ENCODE measurements around the gene SLC26A6. TPM values are rescaled to one million over a fixed set of nuclear protein-coding genes. Genes with fewer than 3 reads are reported as not detected.
A peak's percentile ranks its signal among the peaks of the same experiment; 100 is the strongest.

SLC26A6 gene
- total and polyA plus RNA-seq, 10 of the 15 experiments (the other 5 are each of a cell fraction or from before 2014, with no cell fraction given): 2.1 to 24.9 (median 13.3) TPM

DNA sequence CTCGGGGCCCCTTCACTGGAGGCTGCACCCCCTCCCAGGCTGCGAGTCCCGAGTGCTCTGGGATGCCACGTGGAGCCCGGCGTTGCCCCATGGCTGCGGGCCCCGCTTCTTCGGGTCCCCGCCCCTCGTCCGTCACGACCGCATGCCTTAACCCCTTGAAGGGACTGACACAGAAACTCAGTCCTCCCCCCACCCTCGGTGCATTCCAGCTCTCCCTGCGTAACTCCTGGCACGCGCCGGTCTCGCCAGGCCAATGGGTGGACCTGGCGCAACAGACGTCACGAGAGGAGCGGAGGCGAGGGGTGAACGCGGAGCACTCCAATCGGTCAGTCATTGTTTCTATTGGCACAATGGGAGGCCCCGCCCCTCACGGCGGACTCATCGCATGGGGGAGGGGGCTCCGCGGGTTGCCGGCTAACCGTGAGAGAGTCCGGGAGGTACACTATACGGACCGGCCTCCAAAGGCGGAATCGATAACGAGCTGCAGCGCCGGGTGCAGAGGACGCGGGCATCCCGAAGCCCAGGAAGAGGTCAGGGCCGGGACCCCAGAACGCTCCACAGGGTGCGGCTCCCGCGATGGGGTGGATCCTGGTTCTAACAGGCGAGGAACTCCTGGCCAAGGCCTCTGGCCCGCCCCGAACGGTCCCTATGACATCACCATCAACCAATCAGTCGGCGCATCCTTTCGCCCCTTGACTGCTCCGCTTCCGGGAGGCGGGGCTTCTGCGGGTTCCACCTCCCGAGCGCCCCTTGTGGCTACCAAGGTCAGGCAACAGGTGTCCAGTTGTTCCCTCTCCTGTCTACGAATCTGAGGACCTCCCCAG lies 28.4 kb upstream of the SLC26A6 start (continued):
- TF ChIP-seq, protein P1, sequence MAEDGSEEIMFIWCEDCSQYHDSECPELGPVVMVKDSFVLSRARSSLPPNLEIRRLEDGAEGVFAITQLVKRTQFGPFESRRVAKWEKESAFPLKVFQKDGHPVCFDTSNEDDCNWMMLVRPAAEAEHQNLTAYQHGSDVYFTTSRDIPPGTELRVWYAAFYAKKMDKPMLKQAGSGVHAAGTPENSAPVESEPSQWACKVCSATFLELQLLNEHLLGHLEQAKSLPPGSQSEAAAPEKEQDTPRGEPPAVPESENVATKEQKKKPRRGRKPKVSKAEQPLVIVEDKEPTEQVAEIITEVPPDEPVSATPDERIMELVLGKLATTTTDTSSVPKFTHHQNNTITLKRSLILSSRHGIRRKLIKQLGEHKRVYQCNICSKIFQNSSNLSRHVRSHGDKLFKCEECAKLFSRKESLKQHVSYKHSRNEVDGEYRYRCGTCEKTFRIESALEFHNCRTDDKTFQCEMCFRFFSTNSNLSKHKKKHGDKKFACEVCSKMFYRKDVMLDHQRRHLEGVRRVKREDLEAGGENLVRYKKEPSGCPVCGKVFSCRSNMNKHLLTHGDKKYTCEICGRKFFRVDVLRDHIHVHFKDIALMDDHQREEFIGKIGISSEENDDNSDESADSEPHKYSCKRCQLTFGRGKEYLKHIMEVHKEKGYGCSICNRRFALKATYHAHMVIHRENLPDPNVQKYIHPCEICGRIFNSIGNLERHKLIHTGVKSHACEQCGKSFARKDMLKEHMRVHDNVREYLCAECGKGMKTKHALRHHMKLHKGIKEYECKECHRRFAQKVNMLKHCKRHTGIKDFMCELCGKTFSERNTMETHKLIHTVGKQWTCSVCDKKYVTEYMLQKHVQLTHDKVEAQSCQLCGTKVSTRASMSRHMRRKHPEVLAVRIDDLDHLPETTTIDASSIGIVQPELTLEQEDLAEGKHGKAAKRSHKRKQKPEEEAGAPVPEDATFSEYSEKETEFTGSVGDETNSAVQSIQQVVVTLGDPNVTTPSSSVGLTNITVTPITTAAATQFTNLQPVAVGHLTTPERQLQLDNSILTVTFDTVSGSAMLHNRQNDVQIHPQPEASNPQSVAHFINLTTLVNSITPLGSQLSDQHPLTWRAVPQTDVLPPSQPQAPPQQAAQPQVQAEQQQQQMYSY (CRISPR knock-in tag; IDR thresholded peaks at IDR 0.05): no peak
- TF ChIP-seq NBN (IDR thresholded peaks at IDR 0.05): peak; percentile 90
- TF ChIP-seq, protein P2, sequence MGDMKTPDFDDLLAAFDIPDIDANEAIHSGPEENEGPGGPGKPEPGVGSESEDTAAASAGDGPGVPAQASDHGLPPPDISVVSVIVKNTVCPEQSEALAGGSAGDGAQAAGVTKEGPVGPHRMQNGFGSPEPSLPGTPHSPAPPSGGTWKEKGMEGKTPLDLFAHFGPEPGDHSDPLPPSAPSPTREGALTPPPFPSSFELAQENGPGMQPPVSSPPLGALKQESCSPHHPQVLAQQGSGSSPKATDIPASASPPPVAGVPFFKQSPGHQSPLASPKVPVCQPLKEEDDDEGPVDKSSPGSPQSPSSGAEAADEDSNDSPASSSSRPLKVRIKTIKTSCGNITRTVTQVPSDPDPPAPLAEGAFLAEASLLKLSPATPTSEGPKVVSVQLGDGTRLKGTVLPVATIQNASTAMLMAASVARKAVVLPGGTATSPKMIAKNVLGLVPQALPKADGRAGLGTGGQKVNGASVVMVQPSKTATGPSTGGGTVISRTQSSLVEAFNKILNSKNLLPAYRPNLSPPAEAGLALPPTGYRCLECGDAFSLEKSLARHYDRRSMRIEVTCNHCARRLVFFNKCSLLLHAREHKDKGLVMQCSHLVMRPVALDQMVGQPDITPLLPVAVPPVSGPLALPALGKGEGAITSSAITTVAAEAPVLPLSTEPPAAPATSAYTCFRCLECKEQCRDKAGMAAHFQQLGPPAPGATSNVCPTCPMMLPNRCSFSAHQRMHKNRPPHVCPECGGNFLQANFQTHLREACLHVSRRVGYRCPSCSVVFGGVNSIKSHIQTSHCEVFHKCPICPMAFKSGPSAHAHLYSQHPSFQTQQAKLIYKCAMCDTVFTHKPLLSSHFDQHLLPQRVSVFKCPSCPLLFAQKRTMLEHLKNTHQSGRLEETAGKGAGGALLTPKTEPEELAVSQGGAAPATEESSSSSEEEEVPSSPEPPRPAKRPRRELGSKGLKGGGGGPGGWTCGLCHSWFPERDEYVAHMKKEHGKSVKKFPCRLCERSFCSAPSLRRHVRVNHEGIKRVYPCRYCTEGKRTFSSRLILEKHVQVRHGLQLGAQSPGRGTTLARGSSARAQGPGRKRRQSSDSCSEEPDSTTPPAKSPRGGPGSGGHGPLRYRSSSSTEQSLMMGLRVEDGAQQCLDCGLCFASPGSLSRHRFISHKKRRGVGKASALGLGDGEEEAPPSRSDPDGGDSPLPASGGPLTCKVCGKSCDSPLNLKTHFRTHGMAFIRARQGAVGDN (IDR thresholded peaks at IDR 0.05): peak; percentile 31; the same call in 1 of the 2 replicates
- peak; percentile 74 for TF ChIP-seq KLF5 (IDR thresholded peaks at IDR 0.05; ENCODE audit: partially characterized antibody)
- TF ChIP-seq, protein P3, sequence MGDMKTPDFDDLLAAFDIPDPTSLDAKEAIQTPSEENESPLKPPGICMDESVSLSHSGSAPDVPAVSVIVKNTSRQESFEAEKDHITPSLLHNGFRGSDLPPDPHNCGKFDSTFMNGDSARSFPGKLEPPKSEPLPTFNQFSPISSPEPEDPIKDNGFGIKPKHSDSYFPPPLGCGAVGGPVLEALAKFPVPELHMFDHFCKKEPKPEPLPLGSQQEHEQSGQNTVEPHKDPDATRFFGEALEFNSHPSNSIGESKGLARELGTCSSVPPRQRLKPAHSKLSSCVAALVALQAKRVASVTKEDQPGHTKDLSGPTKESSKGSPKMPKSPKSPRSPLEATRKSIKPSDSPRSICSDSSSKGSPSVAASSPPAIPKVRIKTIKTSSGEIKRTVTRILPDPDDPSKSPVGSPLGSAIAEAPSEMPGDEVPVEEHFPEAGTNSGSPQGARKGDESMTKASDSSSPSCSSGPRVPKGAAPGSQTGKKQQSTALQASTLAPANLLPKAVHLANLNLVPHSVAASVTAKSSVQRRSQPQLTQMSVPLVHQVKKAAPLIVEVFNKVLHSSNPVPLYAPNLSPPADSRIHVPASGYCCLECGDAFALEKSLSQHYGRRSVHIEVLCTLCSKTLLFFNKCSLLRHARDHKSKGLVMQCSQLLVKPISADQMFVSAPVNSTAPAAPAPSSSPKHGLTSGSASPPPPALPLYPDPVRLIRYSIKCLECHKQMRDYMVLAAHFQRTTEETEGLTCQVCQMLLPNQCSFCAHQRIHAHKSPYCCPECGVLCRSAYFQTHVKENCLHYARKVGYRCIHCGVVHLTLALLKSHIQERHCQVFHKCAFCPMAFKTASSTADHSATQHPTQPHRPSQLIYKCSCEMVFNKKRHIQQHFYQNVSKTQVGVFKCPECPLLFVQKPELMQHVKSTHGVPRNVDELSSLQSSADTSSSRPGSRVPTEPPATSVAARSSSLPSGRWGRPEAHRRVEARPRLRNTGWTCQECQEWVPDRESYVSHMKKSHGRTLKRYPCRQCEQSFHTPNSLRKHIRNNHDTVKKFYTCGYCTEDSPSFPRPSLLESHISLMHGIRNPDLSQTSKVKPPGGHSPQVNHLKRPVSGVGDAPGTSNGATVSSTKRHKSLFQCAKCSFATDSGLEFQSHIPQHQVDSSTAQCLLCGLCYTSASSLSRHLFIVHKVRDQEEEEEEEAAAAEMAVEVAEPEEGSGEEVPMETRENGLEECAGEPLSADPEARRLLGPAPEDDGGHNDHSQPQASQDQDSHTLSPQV (IDR thresholded peaks at IDR 0.05): no peak
- TF ChIP-seq TCF12 (IDR thresholded peaks at IDR 0.05; ENCODE audit: low read depth, low read length): peak; percentile 83
- TF ChIP-seq DPF2 (IDR thresholded peaks at IDR 0.05): peak; percentile 64
- peak; percentile 81 for TF ChIP-seq SP1 (IDR thresholded peaks at IDR 0.05; ENCODE audit: low read depth, low read length)
- TF ChIP-seq, protein P4, sequence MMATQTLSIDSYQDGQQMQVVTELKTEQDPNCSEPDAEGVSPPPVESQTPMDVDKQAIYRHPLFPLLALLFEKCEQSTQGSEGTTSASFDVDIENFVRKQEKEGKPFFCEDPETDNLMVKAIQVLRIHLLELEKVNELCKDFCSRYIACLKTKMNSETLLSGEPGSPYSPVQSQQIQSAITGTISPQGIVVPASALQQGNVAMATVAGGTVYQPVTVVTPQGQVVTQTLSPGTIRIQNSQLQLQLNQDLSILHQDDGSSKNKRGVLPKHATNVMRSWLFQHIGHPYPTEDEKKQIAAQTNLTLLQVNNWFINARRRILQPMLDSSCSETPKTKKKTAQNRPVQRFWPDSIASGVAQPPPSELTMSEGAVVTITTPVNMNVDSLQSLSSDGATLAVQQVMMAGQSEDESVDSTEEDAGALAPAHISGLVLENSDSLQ (IDR thresholded peaks at IDR 0.05): peak; percentile 51; the same call in 1 of the 2 replicates
- TF ChIP-seq, protein P5, sequence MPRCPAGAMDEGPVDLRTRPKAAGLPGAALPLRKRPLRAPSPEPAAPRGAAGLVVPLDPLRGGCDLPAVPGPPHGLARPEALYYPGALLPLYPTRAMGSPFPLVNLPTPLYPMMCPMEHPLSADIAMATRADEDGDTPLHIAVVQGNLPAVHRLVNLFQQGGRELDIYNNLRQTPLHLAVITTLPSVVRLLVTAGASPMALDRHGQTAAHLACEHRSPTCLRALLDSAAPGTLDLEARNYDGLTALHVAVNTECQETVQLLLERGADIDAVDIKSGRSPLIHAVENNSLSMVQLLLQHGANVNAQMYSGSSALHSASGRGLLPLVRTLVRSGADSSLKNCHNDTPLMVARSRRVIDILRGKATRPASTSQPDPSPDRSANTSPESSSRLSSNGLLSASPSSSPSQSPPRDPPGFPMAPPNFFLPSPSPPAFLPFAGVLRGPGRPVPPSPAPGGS (IDR thresholded peaks at IDR 0.05; ENCODE audit: borderline replicate concordance, insufficient read depth, low read depth, low read length, poor library complexity, severe bottlenecking): peak; percentile 35
- TF ChIP-seq BRCA1 (IDR thresholded peaks at IDR 0.05; ENCODE audit: low read depth, low read length): 0 out of 2 replicates have a peak, but pooled peaks have one; percentile 37
- no peak for TF ChIP-seq CBX3 (IDR thresholded peaks at IDR 0.05; ENCODE audit: borderline replicate concordance, low read depth)
- TF ChIP-seq CBX5 (IDR thresholded peaks at IDR 0.05; ENCODE audit: low read depth): no peak
- 0 out of 2 replicates have a peak, but pooled peaks have one; percentile 29 for TF ChIP-seq TARDBP (IDR thresholded peaks at IDR 0.05; ENCODE audit: borderline replicate concordance)
